HG03460 (cell line): ENCODE data around the gene LRRC10B.

ENCODE experiments used
- ATAC-seq: cut with Tn5 transposase; IDR thresholded peaks from one replicate; pipeline ENCODE4 v1.9.1; 2021; ENCODE audit not compliant: unreplicated experiment

The LRRC10B gene

GRCh38 chr11:61486011-61486620 is 22.4 kb upstream of the LRRC10B start:
- no peak for ATAC-seq

DNA sequence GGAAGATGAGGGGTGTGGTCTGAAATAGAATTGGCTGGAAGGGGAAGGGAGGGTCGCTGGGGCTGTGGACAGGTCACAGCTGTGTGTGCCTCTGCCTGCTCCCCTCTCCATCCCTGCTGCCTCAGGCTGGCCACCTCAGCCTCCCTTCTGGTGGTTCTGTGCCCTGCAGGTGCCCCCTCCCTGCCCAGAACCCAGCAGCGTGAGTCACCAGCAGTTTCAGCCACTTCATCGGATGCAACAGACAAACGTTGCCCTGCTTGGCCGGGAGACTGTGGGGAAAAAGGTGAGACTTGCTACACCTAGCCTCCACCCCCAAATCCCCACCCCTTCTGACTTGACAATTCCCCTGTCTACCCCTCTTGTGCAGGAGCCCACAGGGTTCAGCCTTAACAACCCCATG is 21.8 kb upstream of the LRRC10B start:
- no peak for ATAC-seq

- no peak for ATAC-seq
Observed at GRCh38 chr11:61487342-61488025, 21.1 kb upstream of the LRRC10B start.

GRCh38 chr11:61488651-61489291 is 19.8 kb upstream of the LRRC10B start:
- no peak for ATAC-seq

GRCh38 chr11:61489833-61490721 is 18.5 kb upstream of the LRRC10B start:
- ATAC-seq = no peak

DNA sequence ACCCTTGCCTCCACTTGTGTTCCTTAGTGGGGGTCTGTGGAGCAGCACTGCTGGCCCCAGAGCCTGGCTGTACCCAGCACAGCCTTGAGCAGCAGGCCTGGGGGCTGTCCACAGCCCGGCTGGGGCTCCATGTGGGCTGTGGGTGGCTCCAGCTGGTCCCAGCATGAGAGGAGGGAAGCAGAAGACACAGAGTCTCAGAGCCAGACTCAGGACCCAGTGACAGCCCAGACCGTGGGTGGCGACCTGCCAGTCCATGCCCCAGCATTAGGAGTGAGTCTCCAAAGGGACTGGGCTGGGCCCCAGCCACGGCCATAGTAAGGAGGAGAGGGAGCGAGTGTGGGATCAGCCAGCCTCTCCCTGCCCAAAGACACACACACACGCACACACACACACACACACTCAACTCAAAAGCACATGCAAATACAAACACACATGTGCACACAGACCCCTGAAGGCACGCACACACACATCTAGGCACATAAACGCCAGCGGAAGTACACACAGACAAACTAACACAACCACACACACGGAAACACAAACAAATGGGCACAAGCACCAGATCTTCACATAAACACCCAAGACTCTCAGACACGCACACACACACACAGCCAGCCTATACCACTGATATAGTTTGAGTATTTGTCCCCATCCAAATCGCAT is 16.7 kb upstream of the LRRC10B start:
- no peak for ATAC-seq

DNA sequence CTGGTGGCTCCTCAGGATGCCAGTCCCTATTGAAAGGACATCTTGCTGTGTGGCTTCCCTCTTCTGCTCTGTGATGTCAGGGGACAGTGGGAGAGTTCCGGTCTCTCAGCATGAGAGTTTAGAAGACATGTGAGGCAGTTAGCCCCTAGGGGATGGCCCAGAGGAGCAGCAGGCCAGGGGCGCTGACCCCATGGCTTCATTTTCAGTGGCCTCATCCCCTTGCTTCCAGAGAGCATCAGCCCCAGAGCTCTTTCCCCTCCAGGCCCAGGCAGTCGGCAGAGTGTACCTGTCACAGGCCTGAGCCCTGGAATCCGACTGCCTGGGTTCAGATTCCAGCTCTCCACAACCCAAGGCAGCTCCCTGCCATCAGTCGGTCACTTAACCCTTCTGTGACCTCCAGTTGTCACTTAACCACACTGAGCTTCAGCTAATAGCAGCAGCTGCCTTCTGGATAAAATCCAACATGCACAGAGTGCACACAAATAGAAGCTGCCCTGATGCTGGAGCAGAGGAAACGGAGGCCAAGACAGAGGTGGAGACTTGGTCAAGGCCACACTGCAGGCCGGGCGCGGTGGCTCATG is 14.1 kb upstream of the LRRC10B start:
- ATAC-seq = no peak

DNA sequence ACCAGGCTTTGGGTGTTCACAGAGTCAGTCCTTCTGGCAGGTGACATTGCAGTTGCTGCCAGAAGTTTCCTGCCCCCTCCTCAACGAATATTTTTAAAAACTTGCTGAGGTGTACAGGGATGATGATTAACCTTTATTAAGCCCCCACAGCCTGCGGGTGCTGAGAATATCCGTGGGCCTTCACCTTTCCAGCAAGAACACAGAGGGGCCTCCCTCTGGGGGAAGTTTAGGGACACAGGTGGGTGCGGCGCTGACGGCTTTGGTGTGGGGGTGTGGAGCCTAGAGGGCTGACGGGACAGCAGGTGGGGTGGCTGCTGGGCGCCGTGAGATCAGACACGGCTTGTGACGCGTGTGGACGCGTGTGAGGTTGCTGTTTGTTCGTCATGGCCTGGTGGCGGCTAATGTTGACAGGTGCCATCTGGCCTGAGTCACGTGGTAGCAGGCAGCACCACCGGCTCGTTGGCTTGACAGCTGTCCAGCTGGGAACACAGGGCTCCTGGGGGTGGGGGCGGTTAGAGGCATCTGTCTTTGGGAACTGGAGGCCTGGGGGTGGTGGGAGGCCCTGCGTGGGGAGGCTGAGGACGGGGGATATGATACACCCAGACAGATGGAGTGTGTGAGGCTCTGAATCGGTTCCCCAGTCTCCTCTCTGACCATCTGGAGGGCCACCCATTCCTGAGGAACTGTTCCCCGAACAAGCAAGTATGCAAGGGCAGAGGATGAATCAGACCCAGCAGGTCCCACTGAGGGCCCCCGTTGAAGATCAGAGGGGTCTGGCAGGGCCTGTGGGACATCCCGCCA is 12.5 kb upstream of the LRRC10B start:
- no peak for ATAC-seq

- no peak for ATAC-seq
Observed at GRCh38 chr11:61496602-61497400, 11.7 kb upstream of the LRRC10B start.

DNA sequence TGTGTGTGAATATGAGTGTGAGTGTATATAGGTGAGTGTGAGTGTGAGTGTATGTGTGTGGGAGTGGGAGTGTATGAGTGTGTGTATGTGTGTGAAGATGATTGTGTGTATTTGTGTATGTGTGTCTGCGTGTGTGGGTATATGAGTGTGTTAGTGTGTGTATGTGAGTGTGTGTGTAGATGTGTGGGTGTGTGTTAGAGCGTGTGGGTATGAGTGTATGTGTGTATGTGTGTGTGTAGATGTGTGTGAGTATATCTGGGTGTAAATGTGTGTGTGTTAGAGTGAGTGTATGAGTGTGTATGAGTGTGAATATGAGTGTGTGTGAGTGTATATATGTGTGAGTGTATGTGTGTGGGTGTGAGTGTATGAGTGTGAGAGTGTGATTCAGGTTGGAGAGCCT is 11.1 kb upstream of the LRRC10B start:
- ATAC-seq = no peak

DNA sequence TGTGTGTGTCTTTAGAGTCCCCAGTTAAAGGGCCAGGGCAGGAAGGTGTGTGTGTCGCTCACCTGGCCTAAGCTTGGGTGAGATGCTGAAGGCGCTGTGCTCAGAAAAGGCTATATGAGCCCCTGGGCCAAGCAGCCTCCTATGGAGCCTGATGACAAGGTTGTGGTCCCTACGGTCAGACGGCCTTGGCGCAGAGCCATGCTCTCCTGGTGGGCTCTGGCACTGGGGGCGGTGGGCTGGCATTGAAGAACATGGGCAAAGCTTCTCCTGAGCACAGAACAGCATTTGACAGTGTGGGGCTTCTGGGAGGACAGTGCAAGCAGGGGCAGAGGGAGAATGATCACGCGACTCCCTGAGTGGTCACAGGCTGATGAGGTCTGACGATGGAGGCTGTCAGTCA is 10.7 kb upstream of the LRRC10B start:
- ATAC-seq = no peak

DNA sequence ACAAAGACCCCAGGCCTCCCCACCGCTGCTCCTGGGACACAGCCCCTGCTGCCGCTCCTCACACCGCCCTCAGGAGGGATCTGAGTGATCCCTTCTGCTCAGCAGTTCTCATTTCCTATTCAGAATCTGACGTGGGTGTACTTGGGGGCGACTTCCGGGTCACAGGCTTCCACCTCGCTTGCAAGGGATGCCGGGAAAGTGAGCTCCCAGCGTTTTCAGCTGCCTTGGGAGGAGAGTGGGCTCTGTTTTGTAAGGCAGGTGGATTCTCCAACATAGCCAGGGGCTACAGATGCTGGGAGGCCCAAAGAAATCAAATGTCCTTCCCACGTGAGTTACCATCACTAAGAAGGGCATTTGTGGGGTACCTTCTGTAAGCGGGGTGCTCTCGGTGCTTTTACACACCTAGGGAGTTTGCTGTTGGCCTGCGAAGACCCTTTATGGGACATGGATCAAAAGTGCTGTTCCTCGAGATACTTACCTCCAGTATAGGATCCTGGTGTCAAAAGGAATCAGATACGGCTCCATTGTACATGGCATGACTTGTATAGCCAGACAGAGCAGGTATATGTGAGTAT is 9.7 kb upstream of the LRRC10B start:
- ATAC-seq = no peak

- ATAC-seq = no peak
Observed at GRCh38 chr11:61499816-61500491, 8.6 kb upstream of the LRRC10B start.

DNA sequence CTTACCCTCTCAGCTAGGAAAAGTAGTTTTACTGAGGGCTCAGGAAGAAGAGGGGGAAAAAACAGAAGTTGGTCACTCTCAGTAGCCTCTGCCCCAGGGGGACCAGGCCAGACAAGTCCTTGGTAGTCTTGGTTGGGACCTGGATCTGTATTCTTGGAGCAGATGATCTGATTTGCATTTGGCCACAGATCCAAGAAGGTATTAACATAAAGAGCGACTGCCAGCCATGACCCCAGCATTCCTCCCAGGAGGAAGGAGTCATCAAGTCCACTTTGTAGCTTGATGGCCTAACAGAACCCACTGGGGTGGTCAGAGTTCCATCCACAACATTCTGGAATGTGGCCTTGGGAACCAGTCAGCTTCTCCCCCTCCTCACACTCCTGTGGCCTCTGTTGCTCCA is 6.0 kb upstream of the LRRC10B start:
- no peak for ATAC-seq

DNA sequence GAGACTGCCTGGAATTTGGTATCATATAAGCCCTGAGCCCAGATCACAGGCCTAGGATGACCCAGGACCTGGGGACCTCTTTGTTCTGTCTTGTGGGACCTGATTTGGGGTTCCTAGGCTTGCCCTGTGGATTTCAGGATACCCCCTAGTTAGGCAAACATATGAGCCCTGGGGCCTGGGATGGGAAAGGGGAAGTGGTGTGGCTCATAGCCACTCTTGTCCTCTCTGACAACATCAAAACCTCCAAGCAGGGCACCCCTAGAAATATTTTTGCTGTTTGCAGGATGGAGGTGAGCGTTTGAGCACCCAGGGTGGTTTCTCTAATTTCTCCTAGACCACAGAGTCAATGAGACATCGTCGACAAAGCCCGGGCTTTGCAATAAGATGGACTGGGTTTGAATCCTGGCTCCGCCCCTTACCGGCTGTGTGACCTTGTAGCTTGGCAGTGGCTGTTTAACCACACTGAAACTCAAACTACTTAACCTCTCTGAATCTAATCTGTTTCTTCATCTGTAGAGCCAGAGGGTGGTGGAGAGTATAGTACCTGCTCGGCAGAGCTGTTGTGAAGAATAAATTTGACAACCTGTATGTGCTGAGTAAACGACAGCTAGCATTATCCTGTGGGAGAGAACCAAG is 5.3 kb upstream of the LRRC10B start:
- ATAC-seq = no peak

DNA sequence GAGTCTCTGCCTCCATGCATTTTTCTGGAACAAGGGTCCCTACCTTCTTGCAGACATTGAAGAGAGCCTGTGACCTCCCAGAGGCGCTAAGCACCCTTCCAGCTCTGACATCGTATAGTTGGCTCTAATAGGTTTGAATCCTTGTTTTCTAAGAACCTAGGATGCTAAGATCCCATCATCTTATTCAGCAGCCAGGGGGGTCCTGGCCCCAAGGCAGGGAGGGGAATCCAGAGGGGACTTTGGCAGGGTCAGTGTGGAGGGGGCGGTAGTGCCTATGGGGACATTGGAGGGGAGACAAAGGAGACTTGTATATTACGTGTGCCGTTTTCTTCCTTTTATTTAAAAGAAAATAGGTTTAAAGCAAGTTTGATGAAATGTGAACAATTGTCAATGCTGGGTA is 3.4 kb upstream of the LRRC10B start:
- no peak for ATAC-seq

DNA sequence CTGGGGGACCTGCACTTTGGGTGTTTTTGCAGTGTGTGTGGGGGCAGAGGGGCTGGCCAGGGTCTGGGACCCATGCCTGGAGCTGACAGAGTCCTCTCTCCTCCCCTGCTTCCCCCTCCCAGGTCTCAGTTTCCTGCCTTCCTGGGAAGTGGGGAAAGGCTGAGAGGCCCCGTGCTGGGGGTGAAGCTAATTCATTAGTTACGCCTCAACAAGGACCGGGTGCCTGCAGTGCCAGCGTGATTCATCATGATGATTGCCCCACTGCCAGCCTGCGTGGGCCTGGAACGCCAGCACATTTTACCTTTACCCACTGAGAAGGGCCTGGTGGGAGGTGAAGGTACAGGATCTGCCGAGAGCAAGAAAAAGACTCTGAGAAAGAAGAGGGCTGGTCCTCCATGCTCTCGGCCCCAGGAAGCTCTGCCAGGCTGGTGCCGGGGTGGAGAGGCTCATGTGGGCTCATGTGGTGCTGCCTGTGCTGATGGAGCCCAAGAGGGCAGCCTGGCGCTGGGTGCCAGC is 2.9 kb upstream of the LRRC10B start:
- ATAC-seq = no peak
